IPS DF 6.9 (cell line): Measurements from ENCODE around the gene TRIM73.
"Not testable (repeated sequence)": the region's sequence is repeated elsewhere in the genome, so short reads cannot be mapped to it uniquely, and the experiment has no call there.

Experiments
- DNase-seq: peaks from one replicate; pipeline ENCODE4 v3.0.0-alpha.2; 2013; ENCODE audit warnings: low read depth, low spot score
- H3K27ac ChIP-seq: one replicate; pipeline ENCODE4 v1.5.1; 2013; ENCODE audit warnings: low read length, control low read depth
- H3K27me3 ChIP-seq: 2 replicates; pipeline ENCODE4 v1.6.1; 2013; ENCODE audit warnings: mild to moderate bottlenecking, low read length; ENCODE audit not compliant: control insufficient read depth, insufficient read depth
- H3K36me3 ChIP-seq: 2 replicates; pipeline ENCODE4 v1.6.1; 2013; ENCODE audit warnings: low read length; ENCODE audit not compliant: control insufficient read depth, insufficient read depth
- H3K4me1 ChIP-seq: 2 replicates; pipeline ENCODE4 v1.6.1; 2013; ENCODE audit warnings: low read length; ENCODE audit not compliant: control insufficient read depth, insufficient read depth
- H3K4me3 ChIP-seq: 2 replicates; pipeline ENCODE4 v1.5.1; 2013; ENCODE audit warnings: mild to moderate bottlenecking, low read length
- H3K9me3 ChIP-seq: 2 replicates; pipeline ENCODE4 v1.6.1; 2013; ENCODE audit warnings: low read length, inconsistent platforms; ENCODE audit not compliant: control insufficient read depth, insufficient read depth
- WGBS: extraction: QIAGEN DNeasy Blood & Tissue Kit; methylation state at CpG from one replicate; pipeline ENCODE4 v1.1.7; 2013; ENCODE audit warnings: mixed read lengths, missing lambda C conversion rate; ENCODE audit not compliant: insufficient read length, insufficient coverage; 5-methylcytosine and 5-hydroxymethylcytosine counted together

The TRIM73 gene

DNA sequence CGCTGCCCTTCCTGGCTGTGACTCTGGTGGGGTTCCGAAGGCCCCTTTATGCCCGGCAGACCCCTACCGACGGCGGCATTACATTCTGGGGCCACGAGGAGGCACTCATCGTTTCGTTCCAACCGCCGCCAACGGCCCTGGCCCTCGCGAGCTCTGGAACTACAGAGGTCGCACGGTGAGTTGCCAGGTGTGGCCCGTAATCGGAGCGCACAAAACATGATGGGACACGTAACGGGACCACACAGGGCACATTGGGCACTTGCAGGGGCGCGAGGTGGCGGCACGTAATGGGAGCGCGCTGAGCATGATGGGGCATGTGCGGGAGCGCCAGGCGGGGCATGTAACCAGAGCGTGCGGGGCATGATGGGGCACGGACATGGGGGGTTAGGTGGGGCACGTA, at the start of gene TRIM73:
Gene TRIM73 (plus strand): TSS at position 301 of the 400 bp plus-strand sequence. CDS start 3,305 bp downstream, outside the sequence.
- WGBS: no CpG with 5 or more reads among the region's 34 CpGs

DNA sequence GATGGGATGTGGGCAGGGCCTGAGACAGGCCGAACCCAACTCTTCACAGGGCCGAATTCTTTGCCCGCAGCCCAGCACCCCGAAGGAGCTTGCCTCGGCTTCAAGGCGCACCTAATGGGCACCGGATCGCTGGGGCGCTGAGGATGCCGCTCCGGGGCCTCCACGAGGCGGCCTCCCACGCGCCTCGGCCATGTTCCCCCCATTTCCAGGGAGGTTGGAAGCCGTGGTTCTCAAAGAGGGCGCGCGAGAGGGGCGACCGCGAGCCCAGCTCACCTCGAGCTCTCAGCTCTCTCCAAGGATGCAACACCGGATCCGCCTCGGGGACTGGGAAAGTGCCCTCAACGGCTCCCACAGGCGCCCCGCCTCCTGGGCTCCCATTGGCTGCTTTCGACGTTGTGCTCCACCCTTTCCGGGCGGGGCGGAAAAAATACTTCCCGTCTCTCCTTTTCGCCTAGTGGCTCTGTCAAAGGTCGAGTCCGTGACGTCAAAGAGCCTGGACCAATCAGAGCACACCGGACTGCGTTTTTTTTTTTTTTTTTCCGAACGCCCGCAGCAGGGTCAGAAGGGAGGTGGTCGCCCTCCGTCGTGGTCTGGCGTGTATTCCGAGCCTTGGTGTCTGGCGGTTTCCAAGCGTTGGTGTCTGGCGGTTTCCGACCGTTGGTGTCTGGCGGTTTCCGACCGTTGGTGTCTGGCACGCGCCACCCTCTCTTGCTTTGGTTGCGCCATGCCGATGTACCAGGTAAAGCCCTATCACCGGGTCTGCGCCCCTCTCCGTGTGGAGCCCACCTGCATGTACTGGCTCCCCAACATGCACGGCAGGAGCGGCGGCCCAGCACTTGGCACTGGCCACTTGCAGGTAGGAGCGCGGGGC, 36.5 kb upstream of the TRIM73 start:
- not testable (repeated sequence) for H3K4me1 ChIP-seq, H3K9me3 ChIP-seq, H3K36me3 ChIP-seq, H3K4me3 ChIP-seq, H3K27ac ChIP-seq, H3K27me3 ChIP-seq, DNase-seq
- WGBS: no CpG with 5 or more reads among the region's 70 CpGs

More for the DNA sequence above, at the start of gene TRIM73:
- H3K9me3 ChIP-seq, DNase-seq, H3K4me3 ChIP-seq, H3K36me3 ChIP-seq, H3K4me1 ChIP-seq, H3K27me3 ChIP-seq, H3K27ac ChIP-seq: not testable (repeated sequence)

DNA sequence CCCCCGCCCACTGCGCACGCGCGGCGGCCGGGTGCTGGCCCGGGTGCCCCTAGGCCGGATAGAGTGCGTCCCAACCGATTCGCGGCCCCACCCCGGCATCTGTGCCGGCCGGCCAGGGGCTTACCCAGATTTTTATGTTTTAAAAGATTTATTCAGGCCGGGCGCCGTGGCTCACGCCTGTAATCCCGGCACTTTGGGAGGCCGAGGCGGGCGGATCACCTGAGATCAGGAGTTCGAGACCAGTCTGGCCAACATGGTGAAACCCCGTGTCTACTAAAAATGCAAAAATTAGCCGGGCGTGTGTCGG, 35.9 kb upstream of the TRIM73 start:
- H3K27ac ChIP-seq, H3K36me3 ChIP-seq, DNase-seq, H3K27me3 ChIP-seq, H3K9me3 ChIP-seq, H3K4me3 ChIP-seq, H3K4me1 ChIP-seq: not testable (repeated sequence)
- WGBS: no CpG with 5 or more reads among the region's 29 CpGs

DNA sequence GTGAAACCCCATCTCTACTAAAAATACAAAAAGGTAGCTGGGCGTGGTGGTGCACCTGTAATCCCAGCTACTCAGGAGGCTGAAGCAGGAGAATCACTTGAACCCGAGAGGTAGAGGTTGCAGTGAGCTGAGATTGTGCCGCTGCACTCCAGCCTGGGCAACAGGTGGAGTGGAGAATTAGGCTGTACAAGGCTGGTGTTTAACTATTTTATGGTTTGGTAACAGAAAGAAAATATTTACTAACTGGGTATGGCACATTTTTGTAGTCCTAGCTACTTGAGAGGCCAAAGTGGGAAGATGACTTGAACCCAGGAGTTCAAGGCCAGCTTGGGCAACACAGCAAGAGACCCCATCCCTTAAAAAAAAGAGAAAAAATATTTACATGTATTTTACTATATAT, 31.4 kb upstream of the TRIM73 start:
- no CpG with 5 or more reads among the region's 3 CpGs for WGBS
- H3K27me3 ChIP-seq, H3K4me3 ChIP-seq, H3K4me1 ChIP-seq, H3K27ac ChIP-seq, DNase-seq, H3K9me3 ChIP-seq, H3K36me3 ChIP-seq: not testable (repeated sequence)

DNA sequence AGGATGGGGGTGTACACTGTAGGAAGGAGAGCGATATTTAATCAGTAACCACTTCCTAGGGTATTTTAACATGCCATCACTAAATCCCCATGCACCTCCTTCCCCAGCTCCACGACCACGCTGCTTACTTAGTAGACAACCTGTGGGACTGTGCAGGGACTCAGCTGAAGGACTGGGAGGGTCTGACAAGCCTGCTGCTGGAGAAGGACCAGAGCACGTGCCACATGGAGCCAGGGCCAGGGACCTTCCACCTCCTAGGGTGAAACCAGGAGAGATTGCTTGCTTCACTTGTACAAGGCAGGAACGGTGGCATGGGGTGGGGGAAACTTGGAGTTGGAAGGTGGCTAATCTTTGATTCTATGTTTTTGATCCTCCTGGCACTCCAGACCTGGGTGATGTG, 28.8 kb upstream of the TRIM73 start:
- not testable (repeated sequence) for H3K27me3 ChIP-seq, H3K4me1 ChIP-seq, H3K4me3 ChIP-seq, H3K9me3 ChIP-seq, H3K36me3 ChIP-seq, H3K27ac ChIP-seq, DNase-seq
- no CpG with 5 or more reads among the region's 5 CpGs for WGBS

DNA sequence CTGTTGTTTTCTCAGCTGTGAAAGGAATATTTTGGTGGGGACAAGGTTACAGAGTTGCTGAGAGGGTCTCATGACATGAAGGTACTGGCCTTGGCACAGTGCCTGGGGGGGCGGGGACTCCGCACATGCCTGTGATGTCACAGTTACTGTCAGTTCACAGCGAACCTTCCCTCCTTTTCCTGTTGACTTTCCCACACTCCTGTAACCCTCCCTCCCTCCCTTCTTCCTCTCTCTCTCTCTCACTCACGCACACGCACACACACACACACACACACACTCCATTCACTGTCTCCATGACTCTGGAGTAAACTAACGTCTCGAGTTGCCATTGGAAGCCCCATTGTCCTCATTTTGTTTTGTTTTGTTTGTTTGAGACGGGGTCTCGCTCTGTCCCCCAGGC, 28.1 kb upstream of the TRIM73 start:
- H3K4me3 ChIP-seq, H3K36me3 ChIP-seq, DNase-seq, H3K27ac ChIP-seq, H3K9me3 ChIP-seq, H3K27me3 ChIP-seq, H3K4me1 ChIP-seq: not testable (repeated sequence)
- no CpG with 5 or more reads among the region's 9 CpGs for WGBS

DNA sequence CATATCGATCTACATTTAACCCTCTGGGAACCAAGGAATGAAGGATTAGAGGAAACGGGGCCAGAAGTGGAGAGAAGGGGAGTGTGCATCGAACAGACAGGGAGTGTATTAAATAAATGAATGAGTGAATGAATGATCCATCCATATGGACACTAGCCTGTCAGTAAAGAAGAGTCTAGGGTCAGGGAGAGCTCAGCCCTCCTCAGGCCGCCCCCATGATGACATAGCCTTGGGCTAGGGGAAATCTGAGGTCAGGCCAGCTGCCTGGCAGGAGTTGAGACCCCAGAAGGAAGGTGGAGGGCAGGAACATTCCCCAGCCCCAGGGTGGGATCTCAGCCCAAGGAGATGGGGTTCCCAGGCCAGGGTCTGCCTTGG, 21.3 kb upstream of the TRIM73 start:
- no CpG with 5 or more reads among the region's 4 CpGs for WGBS
- H3K9me3 ChIP-seq, H3K27me3 ChIP-seq, H3K4me1 ChIP-seq, H3K27ac ChIP-seq, H3K4me3 ChIP-seq, DNase-seq, H3K36me3 ChIP-seq: not testable (repeated sequence)

DNA sequence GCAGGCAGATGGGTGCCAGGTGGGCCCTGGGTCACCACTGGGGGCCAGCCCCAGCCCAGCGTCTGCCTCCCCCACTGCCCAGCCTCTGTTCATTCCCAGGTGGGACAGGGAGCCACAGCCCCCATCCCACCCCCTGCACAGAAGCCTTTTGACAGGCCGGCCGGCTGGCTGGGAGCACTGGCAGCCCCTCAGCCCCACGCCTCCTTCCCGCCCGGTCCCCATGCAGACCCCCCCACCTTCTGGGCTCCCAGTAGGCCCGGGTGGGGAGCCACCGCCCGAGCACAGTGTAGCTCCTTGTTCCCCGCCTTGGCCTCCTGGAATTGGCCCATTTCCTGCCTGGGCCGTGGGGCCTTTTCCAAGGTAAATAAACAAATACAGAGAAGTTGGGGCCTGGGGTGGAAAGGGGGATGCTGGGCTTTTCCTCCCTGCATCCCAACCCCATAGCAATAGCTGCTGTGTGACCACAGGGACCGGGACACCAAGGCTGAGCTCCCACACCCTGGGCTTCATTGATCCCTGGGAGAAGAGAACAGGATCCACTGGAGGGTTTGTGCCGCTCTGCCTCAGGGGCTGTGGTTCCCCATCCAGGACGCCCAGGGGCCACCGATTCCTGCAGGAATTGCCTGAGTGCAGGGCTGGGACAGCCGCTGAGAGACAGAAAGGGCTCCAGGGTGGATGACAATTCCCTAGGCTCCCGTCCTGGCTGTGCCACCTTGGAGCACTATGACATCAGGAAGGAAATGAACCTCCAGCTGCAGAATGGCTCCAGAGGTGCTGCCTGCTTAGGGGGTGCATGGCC, 20.7 kb upstream of the TRIM73 start:
- H3K27me3 ChIP-seq, H3K4me3 ChIP-seq, H3K27ac ChIP-seq, DNase-seq, H3K4me1 ChIP-seq, H3K9me3 ChIP-seq, H3K36me3 ChIP-seq: not testable (repeated sequence)
- WGBS: no CpG with 5 or more reads among the region's 17 CpGs

DNA sequence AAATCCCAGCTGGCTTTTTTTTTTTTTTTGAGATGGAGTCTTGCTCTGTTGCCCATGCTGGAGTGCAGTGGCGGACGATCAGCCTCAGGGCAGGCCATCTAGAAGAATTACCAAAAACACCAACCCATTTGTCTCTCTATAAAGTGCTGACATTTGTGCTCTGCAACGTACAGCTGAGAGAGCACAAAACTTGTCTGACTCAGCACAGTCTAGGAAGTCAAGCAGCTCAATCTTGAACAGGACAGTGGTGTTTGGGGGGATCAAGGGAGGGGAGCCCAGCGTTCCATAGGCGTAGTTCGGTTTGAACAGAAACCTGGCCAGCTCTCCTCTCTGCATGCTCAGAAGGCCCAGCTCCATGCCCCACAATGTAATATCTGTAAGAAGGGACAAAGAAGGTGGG, 2.2 kb upstream of the TRIM73 start:
- H3K9me3 ChIP-seq, H3K27ac ChIP-seq, H3K4me1 ChIP-seq, DNase-seq, H3K36me3 ChIP-seq, H3K27me3 ChIP-seq, H3K4me3 ChIP-seq: not testable (repeated sequence)
- no CpG with 5 or more reads among the region's 6 CpGs for WGBS

DNA sequence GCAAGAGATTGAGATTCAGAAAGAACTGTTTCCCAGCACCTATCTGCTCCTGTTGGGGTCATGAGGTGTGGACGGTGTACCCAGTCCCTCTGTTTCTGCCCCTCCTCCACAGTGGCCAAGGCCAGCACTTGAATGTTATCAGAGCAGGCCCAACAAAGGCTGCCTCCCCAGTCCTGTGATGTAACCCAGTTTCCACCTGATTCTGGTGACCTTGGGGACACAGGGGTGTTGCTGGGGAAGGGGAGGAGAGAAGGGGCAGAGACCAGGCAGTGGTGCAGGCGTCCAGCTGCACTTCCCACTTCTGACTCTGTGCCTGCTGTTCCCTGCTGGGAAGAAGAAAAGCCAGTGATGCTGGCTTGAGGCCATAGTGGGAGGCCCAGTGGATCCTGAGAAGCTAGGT, 2.4 kb downstream of the TRIM73 start:
- not testable (repeated sequence) for H3K27ac ChIP-seq, H3K27me3 ChIP-seq, H3K9me3 ChIP-seq, H3K4me1 ChIP-seq, DNase-seq, H3K36me3 ChIP-seq, H3K4me3 ChIP-seq
- whole genome bisulfite sequencing: no CpG with 5 or more reads among the region's 2 CpGs
